ENCODE data around the gene PGGHG. TPM values are rescaled to one million over a fixed set of nuclear protein-coding genes. Genes with fewer than 3 reads are reported as not detected.

The PGGHG gene
- total and polyA plus RNA-seq, 10 donors = 53.4 to 250 (median 131) TPM

DNA sequence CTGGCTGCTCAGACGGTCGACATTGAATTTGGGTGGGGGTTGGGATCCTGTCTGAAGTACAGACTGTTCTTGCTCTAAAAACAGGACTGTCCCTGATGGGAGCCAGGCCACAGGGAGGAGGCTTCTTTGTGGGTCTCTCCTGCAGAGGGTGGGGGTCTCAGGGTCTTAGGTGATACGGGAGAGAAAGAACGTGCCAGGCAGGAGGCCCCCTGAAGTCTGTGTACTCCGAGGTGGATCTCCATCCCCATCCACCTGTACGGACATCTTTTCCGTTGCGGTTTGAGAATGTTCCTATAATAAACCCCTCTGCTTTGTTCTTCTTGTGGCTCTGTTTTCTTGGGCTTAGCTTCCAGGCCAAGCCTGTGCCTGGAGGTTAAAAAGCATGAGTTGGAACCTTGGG is 36.3 kb upstream of the PGGHG start:
- Histone ChIP-seq H3K27me3 (replicated peaks in 1 of 7) (no peaks in the 10 kb centered on the region), H3K27ac (no peak overlapping the region), H3K4me1 (peaks cover 0 to 18% (median 2%) of the 10 kb centered on the region in 6 donors), H3K4me3 (no peak overlapping the region), H3K36me3 (peaks cover 3 to 64% (median 55%) of the 10 kb centered on the region in 6 donors), H3K9me3 (no peaks in the 10 kb centered on the region)
- TF ChIP-seq POLR2AphosphoS5 (IDR thresholded peaks at IDR 0.05) (no peak), POLR2A (IDR thresholded peaks at IDR 0.05) (no peak)
- TF ChIP-seq, protein P1, sequence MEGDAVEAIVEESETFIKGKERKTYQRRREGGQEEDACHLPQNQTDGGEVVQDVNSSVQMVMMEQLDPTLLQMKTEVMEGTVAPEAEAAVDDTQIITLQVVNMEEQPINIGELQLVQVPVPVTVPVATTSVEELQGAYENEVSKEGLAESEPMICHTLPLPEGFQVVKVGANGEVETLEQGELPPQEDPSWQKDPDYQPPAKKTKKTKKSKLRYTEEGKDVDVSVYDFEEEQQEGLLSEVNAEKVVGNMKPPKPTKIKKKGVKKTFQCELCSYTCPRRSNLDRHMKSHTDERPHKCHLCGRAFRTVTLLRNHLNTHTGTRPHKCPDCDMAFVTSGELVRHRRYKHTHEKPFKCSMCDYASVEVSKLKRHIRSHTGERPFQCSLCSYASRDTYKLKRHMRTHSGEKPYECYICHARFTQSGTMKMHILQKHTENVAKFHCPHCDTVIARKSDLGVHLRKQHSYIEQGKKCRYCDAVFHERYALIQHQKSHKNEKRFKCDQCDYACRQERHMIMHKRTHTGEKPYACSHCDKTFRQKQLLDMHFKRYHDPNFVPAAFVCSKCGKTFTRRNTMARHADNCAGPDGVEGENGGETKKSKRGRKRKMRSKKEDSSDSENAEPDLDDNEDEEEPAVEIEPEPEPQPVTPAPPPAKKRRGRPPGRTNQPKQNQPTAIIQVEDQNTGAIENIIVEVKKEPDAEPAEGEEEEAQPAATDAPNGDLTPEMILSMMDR (IDR thresholded peaks at IDR 0.05 in 8 of 11, conservative IDR thresholded peaks at IDR 0.05 in 3 of 11) = no peak
- no peak for DNase-seq
- 79 to 96% (median 94%) methylated on average over 8 of the region's 8 CpGs for WGBS, 5 donors
- intact Hi-C loops (cut with DNase I; ENCODE audit: low total_unique reads) = loop anchor here (10.0 kb wide), 1 partner anchor 112 kb away; the partner anchor contains the start of gene B4GALNT4

DNA sequence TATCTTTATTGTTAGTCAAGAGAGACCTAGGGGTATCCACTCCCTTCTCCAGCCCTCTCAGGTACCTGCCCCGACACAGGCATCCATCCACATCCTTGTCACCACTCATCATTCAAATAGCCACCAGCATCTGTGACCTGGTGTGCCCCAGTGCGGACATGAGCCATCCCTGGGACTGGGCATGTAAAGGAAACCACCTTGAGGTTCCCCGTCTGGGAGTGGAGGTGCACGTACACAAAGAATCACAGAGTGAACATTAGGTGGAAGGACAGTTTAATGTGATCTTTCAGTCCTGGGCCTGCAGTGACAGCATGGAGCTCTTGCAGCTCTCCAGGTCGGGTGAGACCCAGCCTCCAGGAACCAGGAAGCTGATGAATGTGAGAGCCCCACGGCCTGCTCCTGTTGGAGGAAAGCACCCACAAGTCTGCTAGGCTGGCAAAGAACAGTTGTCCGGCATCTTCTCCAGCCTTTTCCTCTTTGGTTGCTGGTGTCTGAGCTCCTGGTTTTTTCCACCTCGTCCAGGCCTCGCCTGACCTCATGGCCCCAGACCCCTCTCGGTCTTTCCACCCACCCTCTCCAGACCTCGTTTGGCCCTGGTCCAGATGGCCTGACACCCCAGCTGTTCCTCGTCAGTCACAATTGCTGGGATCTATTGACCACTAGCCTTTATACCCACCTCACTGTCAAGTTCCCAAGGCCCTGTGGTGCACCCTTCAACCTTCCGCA is 35.6 kb upstream of the PGGHG start:
- no peak for DNase-seq
- no peaks in the 10 kb centered on the region for H3K9me3 ChIP-seq
- WGBS, 5 donors = 74 to 87% (median 82%) methylated on average over 13 of the region's 13 CpGs
- H3K27me3 ChIP-seq (replicated peaks in 1 of 7) = no peaks in the 10 kb centered on the region
- intact Hi-C loops (cut with DNase I; ENCODE audit: low total_unique reads) = loop anchor here (10.0 kb wide), 1 partner anchor 111 kb away; the partner anchor contains the start of gene B4GALNT4
- TF ChIP-seq POLR2AphosphoS5 (IDR thresholded peaks at IDR 0.05) = peak in 2 of 3 donors; percentile 3 to 10
- no peak for TF ChIP-seq POLR2A (IDR thresholded peaks at IDR 0.05)
- peaks cover 0 to 24% (median 2%) of the 10 kb centered on the region in 6 donors for H3K4me1 ChIP-seq
- no peak overlapping the region for H3K4me3 ChIP-seq
- peaks cover 3 to 57% (median 49%) of the 10 kb centered on the region in 6 donors for H3K36me3 ChIP-seq
- no peak overlapping the region for H3K27ac ChIP-seq

DNA sequence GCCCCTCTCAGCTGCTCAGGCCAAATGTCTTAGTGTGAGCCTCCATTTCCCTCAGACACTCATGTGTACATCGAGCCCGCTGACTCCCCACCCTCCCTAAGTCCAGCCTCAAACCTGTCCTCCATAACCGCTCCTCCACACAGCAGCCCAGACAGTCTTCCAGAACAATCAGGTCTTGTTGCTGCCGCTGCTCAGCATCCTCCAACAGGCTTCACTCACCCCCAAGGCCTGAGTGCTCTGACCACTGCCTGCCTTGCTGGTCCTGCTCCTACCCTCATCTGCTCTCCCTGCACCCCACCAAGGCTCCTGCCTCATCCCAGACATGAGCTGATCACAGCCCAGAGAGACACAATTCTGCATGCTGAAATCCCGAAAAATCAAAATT is 35.0 kb upstream of the PGGHG start:
- 75 to 91% (median 87%) methylated on average over 5 of the region's 5 CpGs for WGBS, 5 donors
- H3K27me3 ChIP-seq (replicated peaks in 1 of 7) = no peaks in the 10 kb centered on the region
- no peak for TF ChIP-seq POLR2A (IDR thresholded peaks at IDR 0.05)
- peak in 1 of 3 donors; percentile 17 for TF ChIP-seq POLR2AphosphoS5 (IDR thresholded peaks at IDR 0.05)
- TF ChIP-seq, protein P1 (IDR thresholded peaks at IDR 0.05 in 8 of 11, conservative IDR thresholded peaks at IDR 0.05 in 3 of 11) = no peak
- peaks cover under 1 to 51% (median 43%) of the 10 kb centered on the region in 6 donors for H3K36me3 ChIP-seq
- H3K27ac ChIP-seq = no peak overlapping the region
- intact Hi-C loops (cut with DNase I; ENCODE audit: low total_unique reads) = loop anchor here (10.0 kb wide), 1 partner anchor 111 kb away; the partner anchor contains the start of gene B4GALNT4
- H3K9me3 ChIP-seq = no peaks in the 10 kb centered on the region
- H3K4me1 ChIP-seq = peaks cover 0 to 24% (median 2%) of the 10 kb centered on the region in 6 donors
- no peak for DNase-seq
- no peak overlapping the region for H3K4me3 ChIP-seq

DNA sequence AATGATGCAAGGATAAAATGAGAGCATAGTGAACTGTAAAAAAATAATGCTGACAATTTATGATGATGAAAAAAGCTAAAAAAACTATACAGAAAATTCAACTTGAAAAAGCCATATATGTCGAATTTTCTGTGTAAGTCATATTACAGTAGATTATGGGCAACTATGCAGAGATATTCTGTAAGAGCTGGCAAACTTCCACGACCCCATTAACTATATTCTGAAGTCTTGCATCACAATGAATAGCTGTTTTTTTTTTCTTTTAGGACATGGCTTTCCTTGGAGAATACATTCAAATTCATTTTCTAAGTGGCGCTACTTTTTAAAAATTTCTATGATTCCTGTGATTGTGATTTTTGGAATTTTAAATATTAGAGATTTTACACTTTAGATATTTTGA is 33.8 kb upstream of the PGGHG start:
- DNase-seq = no peak
- intact Hi-C loops (cut with DNase I; ENCODE audit: low total_unique reads) = loop anchor here (10.0 kb wide), 1 partner anchor 110 kb away; the partner anchor contains the start of gene B4GALNT4

More for the DNA sequence above, 33.8 kb upstream of the PGGHG start:
- Histone ChIP-seq H3K36me3 (peaks cover 0 to 39% (median 33%) of the 10 kb centered on the region in 6 donors), H3K4me3 (no peak overlapping the region), H3K27ac (no peak overlapping the region), H3K9me3 (no peaks in the 10 kb centered on the region), H3K27me3 (replicated peaks in 1 of 7) (no peaks in the 10 kb centered on the region), H3K4me1 (peaks cover 0 to 24% (median 2%) of the 10 kb centered on the region in 6 donors)
- no peak for TF ChIP-seq POLR2AphosphoS5 (IDR thresholded peaks at IDR 0.05)
- no peak for TF ChIP-seq POLR2A (IDR thresholded peaks at IDR 0.05)
- TF ChIP-seq, protein P1 (IDR thresholded peaks at IDR 0.05 in 8 of 11, conservative IDR thresholded peaks at IDR 0.05 in 3 of 11) = no peak
- WGBS, 5 donors = 57 to 73% (median 58%) methylated on average over 3 of the region's 3 CpGs

All from spleen (tissue), 11 donors.